GM19467 (cell line): ENCODE measurements around the gene POLR1D.

ENCODE experiments used
- ATAC-seq: cut with Tn5 transposase; IDR thresholded peaks from one replicate; pipeline ENCODE4 v1.9.1; 2021; ENCODE audit warnings: mild to moderate bottlenecking, moderate library complexity; ENCODE audit not compliant: unreplicated experiment

The POLR1D gene

GRCh38 chr13:27621366-27622101, at the start of gene POLR1D:
Gene POLR1D (plus strand): TSS chr13:27621892. CDS start chr13:27621984, 92 bp downstream.
- ATAC-seq = peak; percentile 47

- ATAC-seq = no peak
Observed at GRCh38 chr13:27572234-27572901, 49.3 kb upstream of the POLR1D start.

GRCh38 chr13:27573265-27573664, 48.4 kb upstream of the POLR1D start:
- ATAC-seq = no peak

GRCh38 chr13:27574661-27575060, 47.0 kb upstream of the POLR1D start:
- no peak for ATAC-seq

GRCh38 chr13:27578121-27579030, 43.3 kb upstream of the POLR1D start:
- ATAC-seq = no peak

DNA sequence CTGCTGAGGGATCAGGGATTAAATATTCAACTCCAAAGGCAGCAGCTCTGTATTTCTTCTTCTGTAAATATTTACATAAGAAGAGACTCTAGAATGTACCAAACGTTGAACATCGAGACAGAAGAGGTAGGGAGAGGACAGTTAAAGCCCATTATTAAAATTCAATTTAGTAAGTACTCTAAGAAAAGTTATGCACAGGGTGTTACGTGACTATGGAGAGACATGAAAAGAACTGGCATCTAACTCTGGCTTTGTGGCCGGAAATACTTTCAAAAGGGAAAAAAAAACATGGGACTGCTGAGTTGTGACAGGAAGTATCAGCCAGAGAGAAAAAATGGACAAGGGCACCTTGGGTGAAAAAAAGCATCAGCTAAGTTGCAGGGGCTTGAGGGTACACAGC, 38.0 kb upstream of the POLR1D start:
- no peak for ATAC-seq

DNA sequence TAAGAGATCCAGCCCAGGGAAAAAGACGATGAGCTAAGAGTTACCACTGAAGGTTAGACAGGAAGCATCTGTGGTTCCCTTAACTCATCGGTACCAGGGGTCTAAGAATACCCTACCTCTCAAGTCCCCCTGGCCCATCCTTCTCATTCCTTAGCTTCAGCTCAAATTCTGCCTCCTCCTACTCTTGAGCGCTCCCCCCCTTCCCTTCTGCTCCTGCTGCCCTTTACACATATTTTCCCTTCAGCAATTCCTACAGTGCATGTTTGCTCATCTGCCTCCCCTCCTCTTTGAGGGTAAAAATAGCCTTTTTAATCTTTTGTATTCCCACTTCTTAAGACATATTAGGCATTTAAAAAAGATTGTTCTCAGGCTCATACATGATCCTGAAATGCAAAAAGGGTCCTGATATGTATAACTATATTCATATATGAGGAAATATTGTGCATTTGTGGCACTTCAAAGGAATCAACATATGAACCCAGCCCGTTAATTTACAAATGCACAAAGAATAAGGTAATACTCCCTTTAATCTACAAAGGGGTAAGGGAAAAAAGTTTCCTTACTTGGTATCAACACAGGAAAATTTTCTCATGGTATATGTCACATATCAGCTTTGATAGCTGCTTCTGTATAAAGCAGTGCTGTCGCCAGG, 34.5 kb upstream of the POLR1D start:
- ATAC-seq = no peak

GRCh38 chr13:27588405-27588804, 33.3 kb upstream of the POLR1D start:
- no peak for ATAC-seq

DNA sequence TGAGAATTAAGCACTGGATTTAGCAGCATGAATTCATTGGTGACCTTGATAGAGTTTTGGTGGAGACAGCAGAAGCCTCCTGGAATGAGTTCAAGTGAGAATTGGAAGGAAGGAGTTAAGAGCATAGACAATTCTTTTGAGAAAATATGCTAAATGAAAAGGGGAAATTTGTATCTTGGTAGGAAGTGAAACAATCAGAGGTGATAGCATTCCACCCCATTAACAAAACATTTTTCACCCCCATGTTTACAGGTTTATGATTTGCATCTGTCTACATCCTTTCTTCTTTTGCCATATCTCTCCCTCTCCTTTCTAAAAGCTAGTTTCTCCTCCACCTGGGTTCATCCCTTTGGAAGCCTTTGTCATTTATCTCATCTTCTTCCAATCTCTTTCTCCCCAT, 28.8 kb upstream of the POLR1D start:
- ATAC-seq = no peak

GRCh38 chr13:27593267-27593666, 28.4 kb upstream of the POLR1D start:
- no peak for ATAC-seq

DNA sequence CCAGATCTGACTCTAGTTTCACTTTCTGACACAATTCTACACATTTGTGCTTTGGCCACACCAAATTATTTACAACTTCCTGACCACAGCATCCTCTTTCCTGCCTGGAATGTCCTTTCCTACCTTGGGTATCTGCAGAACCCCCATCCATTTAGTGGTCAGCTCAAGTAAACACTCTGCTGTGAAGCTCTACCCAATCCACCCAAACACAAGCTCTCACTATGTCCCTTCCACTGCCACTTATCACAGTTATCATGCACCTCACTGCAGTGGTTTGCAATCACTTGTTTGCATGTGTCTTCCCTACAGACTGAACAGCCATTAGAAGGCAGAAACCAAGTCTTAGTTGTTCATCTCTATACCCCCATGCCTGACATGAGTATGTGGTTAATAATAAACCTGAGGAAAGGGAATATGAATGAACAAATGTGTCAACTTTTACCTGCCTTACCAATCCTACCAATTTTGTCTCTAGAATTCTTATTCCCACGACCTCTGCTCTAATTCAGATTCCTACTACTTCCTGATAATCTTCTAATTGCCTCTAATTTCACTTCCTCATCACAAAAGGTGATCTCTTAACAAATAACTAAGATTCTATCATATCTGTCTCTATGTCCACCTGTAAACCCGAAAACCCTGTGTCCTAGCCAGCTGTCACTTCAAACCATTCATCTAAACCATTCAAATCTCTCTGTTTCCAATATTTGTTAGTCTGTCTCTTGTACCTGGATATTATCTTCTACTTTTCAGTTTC, 26.5 kb upstream of the POLR1D start:
- no peak for ATAC-seq

GRCh38 chr13:27599096-27599495, 22.6 kb upstream of the POLR1D start:
- ATAC-seq = no peak

DNA sequence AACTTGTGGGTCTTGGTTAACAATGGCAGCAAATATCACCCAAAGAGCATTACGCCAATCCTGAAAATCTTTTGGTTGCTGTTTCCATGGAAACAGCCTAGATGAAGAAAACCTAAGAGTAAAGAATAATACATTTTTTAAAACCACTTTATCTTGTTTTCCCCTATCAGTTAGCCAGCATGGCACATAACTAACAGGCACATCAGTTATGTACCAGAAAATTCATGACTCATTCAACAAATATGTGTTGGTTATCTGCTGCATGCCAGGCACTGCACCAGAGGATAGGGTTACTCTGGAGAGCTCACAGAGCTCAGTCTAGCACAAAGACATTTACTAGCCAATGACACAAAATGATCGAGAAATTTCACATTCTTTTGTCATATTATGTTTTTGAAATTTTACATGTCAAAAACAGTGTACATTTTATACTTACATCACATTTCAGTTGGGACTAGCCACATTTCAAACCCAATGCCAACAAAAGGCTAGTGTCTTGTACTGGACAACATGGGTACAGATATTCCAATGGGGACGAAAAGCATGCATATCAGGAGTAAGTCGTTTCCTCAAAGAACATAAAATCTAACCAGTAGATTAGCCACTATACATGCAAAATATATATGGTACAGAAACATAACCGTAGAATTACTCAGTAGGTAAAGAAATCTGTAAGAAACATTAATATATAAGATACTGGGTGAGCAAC, 21.7 kb upstream of the POLR1D start:
- ATAC-seq = no peak

- ATAC-seq = no peak
Observed at GRCh38 chr13:27600711-27601110, 21.0 kb upstream of the POLR1D start.

DNA sequence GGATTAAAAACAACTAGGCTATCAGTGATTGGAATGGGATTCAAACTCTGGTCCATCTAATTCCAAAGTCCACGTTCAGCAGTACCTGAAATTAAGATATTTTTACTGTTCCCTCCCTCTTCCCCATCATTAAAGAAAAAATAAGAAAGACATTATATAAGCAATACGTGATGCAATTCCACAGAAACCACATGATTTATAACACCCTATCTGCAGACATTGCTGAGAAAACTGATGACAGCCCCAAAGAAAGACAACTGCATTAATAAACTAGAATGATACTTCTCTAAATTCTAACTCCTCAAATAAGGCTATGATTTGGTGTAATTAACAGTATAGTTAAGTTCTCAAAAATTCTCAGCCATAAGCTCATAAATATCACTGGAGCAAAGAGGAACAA, 20.5 kb upstream of the POLR1D start:
- no peak for ATAC-seq

DNA sequence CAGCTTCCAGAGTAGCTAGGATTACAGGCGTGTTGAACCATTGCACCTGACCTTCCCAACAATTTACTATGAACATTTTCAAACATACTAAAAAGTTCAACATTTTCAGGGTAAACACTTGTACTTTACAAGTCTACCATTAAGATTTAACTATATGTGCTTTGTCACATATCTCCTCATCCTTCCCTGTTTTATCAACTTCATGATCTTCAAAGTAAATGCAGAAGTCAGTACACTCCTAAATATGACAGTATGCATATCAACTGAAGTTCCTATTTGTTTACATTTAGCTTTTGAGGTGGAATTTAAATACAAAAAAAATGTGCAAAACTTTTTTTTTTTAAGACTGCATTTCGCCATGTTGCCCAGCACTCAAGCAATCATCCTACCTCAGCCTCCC, 19.9 kb upstream of the POLR1D start:
- no peak for ATAC-seq

DNA sequence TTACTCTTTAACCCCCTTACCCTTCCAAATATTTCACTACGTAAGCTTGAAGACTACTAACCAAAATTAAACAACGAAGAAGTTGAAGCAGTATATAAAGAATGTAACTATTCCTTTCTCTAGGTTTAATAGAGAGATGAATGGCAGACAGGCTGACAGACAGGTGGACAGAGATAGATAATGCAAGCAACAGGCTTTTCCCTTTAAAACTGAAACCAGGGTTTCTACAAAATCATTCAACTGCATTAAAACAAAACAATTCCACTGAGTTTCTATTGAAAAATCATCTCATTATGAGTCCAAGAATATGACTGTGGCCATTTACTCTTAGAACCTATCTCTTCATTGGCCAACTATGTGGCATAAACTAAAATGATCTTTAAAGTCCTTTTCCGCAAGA, 16.6 kb upstream of the POLR1D start:
- ATAC-seq = no peak

- no peak for ATAC-seq
Observed at GRCh38 chr13:27605610-27606200, 16.0 kb upstream of the POLR1D start.

DNA sequence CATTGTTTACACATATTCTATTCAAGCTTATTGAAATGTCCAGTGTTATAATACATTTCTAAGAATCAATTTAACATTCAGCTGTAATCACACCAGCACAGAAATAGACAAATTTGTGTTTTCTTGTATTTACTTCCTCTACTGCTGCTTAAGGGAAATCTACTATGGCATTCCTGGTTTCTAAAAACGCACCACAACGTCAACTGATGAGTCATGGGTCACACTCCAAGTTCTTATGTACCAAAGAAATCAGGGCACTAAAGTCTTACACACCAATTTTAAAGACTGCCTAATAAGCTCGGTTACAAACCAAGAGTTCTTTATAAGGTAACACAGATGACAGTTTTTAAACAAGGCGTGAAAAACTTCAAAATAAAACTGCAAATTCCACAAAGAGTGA, 14.6 kb upstream of the POLR1D start:
- ATAC-seq = no peak
